ENCODE measurements around the gene PPP1R16B. TPM values are rescaled to one million over a fixed set of nuclear protein-coding genes. Genes with fewer than 3 reads are reported as not detected.
A peak's percentile ranks its signal among the peaks of the same experiment; 100 is the strongest.

Gene PPP1R16B
- total RNA-seq, 1 donor from 2014 or later, result 0.03 TPM

GRCh38 chr20:38825901-38826625 is 20.6 kb downstream of the PPP1R16B start:
- DNase-seq (ENCODE audit: low read depth), result peak; percentile 64

DNA sequence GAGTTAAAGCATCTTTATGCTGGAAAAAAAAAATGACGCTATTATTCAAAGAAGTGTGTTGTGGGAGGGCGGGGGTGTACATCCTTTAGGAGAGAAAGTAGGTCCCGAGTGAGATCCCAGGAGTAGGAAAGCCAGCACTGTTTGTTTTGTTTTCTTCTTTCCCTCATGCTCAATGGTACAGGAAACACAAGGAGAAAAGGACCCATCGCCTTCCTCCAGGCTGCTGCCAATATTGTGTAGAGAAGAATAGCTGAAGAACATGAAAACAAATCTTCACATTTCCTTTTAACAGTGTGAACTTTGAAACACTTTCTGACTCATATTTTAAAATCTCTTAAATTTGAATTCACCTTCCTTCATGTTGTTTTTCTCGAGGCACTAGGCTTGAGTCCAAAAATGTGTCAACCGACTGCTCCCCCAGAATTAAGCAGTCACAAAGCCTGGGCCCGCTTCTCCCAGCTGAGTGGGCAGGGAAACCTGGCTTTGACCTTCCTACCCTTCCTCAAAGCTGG is 22.3 kb downstream of the PPP1R16B start:
- no peak for DNase-seq (ENCODE audit: low read depth)

- DNase-seq (ENCODE audit: low read depth), result no peak
Measured at GRCh38 chr20:38828514-38829295, 23.2 kb downstream of the PPP1R16B start.

DNA sequence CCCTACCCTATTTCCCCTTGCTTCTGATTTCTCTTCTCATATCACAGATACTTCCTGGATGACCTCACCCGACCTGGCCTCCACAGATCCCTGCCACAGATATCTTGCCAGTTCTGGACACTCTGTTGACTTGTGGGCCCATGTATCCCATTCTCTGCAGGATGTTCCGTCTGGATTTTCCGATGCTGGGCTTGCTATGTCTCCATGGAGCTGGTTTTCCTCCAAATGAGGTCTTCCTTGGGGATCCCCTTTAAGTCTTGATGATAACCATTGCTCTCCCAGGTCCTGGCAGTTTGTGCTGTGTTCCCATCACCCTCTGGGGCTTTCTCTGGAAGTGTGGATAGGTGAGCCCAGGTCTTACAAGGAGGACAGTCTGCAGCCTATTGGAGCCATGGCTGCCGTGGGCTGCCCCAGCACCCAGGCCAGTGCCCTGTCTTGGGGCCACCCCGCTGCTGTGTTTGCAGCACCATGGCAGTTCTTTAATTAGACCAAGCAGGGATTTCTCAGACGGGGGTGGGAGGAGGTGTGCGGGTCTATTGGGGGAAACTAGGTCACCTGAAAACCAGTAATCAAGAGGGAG is 23.9 kb downstream of the PPP1R16B start:
- DNase-seq (ENCODE audit: low read depth), result no peak

- no peak for DNase-seq (ENCODE audit: low read depth)
Measured at GRCh38 chr20:38830356-38830755, 24.9 kb downstream of the PPP1R16B start.

DNA sequence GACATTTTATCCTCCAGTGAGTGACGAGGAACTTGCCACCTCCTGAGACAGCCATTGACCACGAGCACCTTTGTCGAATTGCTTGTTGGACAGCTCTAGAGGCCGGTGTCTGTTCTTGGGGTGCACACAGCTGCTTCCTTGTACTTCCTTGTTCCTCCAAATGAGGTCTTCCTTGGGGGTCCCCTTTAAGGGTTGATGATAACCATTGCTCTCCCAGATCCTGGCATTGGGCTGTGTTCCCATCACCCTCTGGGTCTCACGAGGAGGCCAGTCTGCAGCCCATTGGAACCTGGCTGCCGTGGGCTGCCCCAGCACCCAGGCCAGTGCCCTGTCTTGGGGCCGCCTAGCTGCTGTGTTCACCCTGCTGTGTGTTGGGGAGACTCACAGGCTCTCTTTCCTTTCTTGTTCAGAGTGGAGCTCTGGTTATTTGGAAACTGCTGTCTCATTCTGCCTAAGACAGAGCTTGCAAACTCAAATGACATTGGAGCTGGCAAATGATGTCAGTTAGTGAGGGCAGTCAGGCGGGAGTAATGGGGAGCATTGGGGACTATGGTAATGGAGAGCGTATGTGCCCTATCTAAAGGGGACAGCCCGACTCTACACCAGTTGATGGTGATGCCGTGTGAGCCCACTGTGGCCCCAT is 25.7 kb downstream of the PPP1R16B start:
- no peak for DNase-seq (ENCODE audit: low read depth)

GRCh38 chr20:38831995-38832620 is 26.6 kb downstream of the PPP1R16B start:
- DNase-seq (ENCODE audit: low read depth), result no peak

DNA sequence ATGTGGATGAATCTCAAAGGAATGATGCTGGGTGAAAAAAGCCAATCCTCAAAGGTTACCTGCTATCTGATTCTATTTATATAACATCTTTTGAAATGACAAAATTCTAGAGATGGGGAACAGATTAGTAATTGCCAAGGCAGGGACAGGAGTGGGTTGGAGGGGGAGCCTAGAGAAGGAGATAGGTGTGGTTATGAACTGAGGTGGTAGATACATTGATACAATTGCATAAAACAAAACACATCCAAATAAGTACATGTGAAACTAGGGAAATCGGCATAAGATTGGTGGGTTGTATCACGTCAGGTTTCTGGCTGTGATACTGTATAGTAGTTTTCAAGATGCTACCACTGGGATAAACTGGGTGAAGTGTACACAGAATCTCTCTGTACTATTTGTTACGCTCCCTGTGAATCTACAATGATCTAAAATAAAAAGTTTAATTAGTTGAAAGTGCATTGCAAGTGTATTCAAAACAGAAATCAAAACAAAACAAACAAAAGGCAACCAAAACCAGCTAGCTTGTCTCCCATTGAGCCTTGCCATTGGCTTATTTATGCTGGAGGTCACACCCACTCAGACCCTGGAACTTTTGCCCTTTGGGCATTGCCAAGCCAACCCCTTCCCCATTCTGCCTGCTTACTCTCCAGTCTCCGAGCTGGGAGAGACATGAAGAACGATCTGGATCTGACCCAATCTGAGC is 27.8 kb downstream of the PPP1R16B start:
- no peak for DNase-seq (ENCODE audit: low read depth)

DNA sequence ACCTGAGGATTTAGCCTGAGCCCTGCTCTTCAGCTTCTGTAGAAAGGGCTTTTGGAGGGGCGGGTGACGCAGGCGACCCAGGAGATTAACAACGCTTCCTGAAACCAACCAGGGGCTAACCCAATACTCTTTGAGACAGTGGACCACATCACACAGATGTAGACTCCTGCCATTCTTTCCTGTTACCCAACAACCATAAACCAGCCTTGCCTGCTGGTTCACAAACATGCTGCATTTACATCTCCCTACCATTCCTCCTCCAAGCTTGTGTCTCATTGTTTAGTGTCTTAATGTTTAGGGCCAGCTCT is 28.3 kb downstream of the PPP1R16B start:
- no peak for DNase-seq (ENCODE audit: low read depth)

DNA sequence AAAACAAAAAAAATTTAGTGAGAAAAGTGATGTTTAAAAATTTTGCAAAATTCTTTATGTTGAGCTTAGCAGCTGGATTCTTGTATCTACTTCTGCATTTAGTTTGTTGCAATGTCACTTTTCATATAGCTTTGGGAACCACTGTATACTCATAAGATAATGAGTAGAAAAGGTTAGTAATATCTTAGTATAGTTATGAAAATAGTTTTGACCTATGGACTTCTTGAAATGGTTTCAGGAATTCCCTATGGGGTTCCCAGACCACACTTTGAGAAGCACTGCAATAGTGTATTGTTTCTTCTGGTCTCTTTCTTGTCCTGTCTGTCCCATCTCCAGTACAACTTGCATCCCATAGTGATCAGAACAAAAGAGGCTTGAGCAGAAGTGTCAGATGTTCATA is 29.4 kb downstream of the PPP1R16B start:
- no peak for DNase-seq (ENCODE audit: low read depth)

GRCh38 chr20:38835792-38836191 is 30.3 kb downstream of the PPP1R16B start:
- DNase-seq (ENCODE audit: low read depth), result no peak

DNA sequence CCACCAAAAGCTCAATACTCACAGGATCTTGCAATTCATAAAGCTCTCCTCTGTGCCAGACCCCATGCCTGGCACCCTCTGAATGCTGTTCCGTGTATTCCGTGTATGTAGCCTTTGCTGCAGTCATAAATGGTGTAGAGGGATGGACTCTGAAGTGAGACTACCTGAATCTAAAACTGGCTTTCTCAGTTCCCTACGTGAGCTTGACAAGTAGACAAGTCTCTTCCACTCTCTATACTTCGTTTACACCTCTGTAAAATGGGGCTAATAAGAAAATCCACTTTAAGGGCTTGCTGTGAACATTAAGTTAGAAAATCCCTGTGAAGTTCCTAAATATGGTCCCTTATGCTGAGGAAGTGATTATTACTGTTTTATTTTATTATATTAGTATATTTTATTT is 31.5 kb downstream of the PPP1R16B start:
- no peak for DNase-seq (ENCODE audit: low read depth)

GRCh38 chr20:38838326-38838725 is 32.8 kb downstream of the PPP1R16B start:
- DNase-seq (ENCODE audit: low read depth), result no peak

DNA sequence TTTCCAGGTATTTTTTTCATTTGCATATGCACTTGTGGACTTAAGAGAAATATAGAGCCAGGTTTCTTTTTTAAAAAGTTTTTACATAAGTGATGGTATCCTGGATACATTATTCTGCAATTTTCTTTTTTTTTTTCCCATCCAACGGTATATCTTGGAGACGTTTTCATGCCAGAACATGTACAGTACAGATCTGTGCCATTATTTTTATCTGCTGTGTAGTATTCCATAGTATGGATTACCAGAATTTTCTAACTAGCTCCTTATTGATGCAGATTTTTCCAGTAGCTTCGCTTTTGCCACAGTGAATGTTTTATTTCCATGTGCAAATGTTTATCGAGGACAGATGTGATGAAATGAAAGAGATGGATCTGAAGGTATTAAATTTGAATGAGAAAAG is 34.1 kb downstream of the PPP1R16B start:
- no peak for DNase-seq (ENCODE audit: low read depth)

DNA sequence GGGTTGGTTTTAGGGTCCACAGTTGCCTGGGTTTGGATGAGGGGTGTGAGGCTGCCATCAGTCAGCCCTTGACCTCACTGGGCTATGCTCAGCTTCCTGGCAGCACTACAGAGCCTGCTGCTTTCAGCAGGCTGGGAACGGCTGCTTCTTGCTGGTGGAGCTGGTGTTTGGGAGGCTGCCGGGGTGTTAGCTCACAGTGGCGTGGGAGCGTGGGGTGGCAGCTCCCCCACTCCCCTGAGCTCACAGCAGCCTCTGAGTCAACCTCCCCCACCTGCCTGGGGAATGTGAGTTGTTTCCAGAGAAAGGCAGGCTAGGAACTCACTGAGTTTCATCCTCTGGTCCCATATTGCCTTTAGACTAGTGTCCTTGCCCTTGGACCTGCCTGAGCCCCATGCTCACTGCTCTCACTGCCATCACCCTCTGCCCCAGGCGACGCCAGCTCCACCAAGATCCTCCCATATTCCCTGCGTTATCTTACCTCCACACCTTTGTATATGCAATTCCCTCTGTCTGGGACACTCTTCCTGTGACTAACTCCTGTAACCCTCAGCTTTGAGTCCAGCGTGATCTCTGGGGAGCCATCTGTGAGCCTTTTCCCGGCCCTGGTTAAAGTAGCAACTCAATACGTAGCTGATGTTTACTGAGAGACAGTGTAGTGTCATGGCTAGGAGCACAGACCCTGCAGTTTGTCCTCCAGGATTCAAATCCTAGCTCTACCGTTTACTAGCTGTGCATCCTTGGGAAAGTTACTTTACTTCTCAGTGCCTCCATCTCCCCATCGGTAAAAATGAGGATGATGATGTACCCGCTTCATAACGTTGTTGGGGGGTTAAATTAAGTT is 34.8 kb downstream of the PPP1R16B start:
- DNase-seq (ENCODE audit: low read depth), result peak; percentile 5

GRCh38 chr20:38840894-38841470 is 35.5 kb downstream of the PPP1R16B start:
- no peak for DNase-seq (ENCODE audit: low read depth)

- DNase-seq (ENCODE audit: low read depth), result no peak
Measured at GRCh38 chr20:38841570-38841969, 36.1 kb downstream of the PPP1R16B start.

GRCh38 chr20:38842026-38842425 is 36.5 kb downstream of the PPP1R16B start:
- no peak for DNase-seq (ENCODE audit: low read depth)

DNA sequence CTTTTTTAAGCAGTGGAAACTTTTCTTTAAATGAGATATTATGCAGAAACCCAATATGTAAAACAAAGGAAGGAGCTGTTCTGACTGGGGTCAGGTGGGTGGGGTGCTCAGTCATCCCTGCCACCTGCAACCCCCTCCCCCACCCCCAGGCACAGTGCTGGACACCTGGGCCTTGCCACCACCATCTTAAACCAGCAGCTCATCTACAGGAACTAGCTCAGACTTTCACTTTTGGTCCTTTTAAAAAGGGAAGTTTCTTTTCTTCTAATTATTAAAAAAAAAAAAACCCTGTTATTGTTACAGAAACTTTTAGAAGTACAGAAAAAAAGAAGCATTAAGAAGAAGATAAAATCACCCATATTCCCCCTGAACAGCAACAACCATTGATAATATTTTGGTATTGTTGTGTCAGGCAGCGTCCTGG is 37.1 kb downstream of the PPP1R16B start:
- no peak for DNase-seq (ENCODE audit: low read depth)

Data from myocyte (in vitro differentiated cells).